Stimulated activated naive B cell treated with anti-CD40 and anti-IgM and Interleukin-4, amounts not matched to agents 10 μg/mL and 1 μg/mL and 100 μg/mL, for 72 hours (primary cell): ENCODE measurements around the gene KRT12.
A peak's percentile ranks its signal among the peaks of the same experiment; 100 is the strongest.

Experiments used
- ATAC-seq, 2 donors: fragments of 150-1000 bp; cut with Tn5 transposase; replicated peaks; 2 replicates each; pipeline ENCODE4 v1.10.0; 2021; ENCODE audit warnings: moderate library complexity in 1 of 2
- DNase-seq: peaks from one replicate; pipeline ENCODE4 v3.0.0; 2021
- H3K27ac Mint-ChIP-seq: one replicate; pipeline ENCODE4 v1.8.0; 2022; ENCODE audit warnings: mild to moderate bottlenecking, mixed read lengths
- H3K27me3 Mint-ChIP-seq, 2 donors: one replicate each; pipeline ENCODE4 v1.8.0; 2022; ENCODE audit warnings: mixed read lengths in 2 of 2
- H3K36me3 Mint-ChIP-seq, 2 donors: one replicate each; pipeline ENCODE4 v1.8.0; 2022; ENCODE audit warnings: mixed read lengths in 2 of 2, mild to moderate bottlenecking in 1 of 2
- H3K4me1 Mint-ChIP-seq, 2 donors: one replicate each; pipeline ENCODE4 v1.8.0; 2022; ENCODE audit warnings: mixed read lengths in 2 of 2, mild to moderate bottlenecking in 1 of 2
- H3K4me3 Mint-ChIP-seq, 2 donors: one replicate each; pipeline ENCODE4 v1.8.0; 2022; ENCODE audit warnings: mild to moderate bottlenecking in 2 of 2, mixed read lengths in 2 of 2, moderate library complexity in 1 of 2
- H3K9me3 Mint-ChIP-seq, 2 donors: one replicate each; pipeline ENCODE4 v1.8.0; 2022; ENCODE audit warnings: mixed read lengths in 2 of 2, mild to moderate bottlenecking in 1 of 2

The KRT12 gene

GRCh38 chr17:40866838-40867237 is at the start of gene KRT12:
KRT12 (minus strand) TSS chr17:40867223; CDS start chr17:40867186, 37 bp downstream.
- DNase-seq (no peak), ATAC-seq (no peak)
- Mint-ChIP-seq H3K27me3 (peaks cover 34 to 47% of the 10 kb centered on the region in 2 donors), H3K4me3 (no peak within 1 kb of the TSS), H3K27ac (no peak within 1 kb of the TSS), H3K9me3 (no peaks in the 10 kb centered on the region), H3K4me1 (no peaks in the 10 kb centered on the region), H3K36me3 (no peaks in the 10 kb centered on the region)

- no peak overlapping the region for H3K4me3 Mint-ChIP-seq
- H3K4me1 Mint-ChIP-seq, result peaks cover 12 to 16% of the 10 kb centered on the region in 2 donors
- no peak for DNase-seq
- H3K27ac Mint-ChIP-seq, result no peak overlapping the region
- H3K36me3 Mint-ChIP-seq, result no peaks in the 10 kb centered on the region
- H3K9me3 Mint-ChIP-seq, result no peaks in the 10 kb centered on the region
- peak in 1 of 2 donors; percentile 1 for ATAC-seq
- H3K27me3 Mint-ChIP-seq, result peaks cover 8 to 12% of the 10 kb centered on the region in 2 donors
These were observed 49.3 kb upstream of the KRT12 start for GRCh38 chr17:40916366-40916765.

- Mint-ChIP-seq H3K36me3 (no peaks in the 10 kb centered on the region), H3K4me3 (no peak overlapping the region), H3K27ac (no peak overlapping the region), H3K4me1 (peaks cover 12 to 16% of the 10 kb centered on the region in 2 donors), H3K9me3 (no peaks in the 10 kb centered on the region), H3K27me3 (peaks cover 6 to 17% of the 10 kb centered on the region in 2 donors)
- peak; percentile 70 to 80 for ATAC-seq
- DNase-seq, result peak; percentile 6
These were observed 48.8 kb upstream of the KRT12 start for GRCh38 chr17:40915721-40916256.

GRCh38 chr17:40915199-40915661 is 48.2 kb upstream of the KRT12 start:
- no peak overlapping the region for H3K27ac Mint-ChIP-seq
- DNase-seq (no peak), ATAC-seq (peak; percentile 68 to 76)
- no peak overlapping the region for H3K4me3 Mint-ChIP-seq
- no peaks in the 10 kb centered on the region for H3K9me3 Mint-ChIP-seq
- H3K36me3 Mint-ChIP-seq, result no peaks in the 10 kb centered on the region
- peaks cover 6 to 22% of the 10 kb centered on the region in 2 donors for H3K27me3 Mint-ChIP-seq
- peaks cover 14 to 16% of the 10 kb centered on the region in 2 donors for H3K4me1 Mint-ChIP-seq

- Mint-ChIP-seq H3K4me3 (no peak overlapping the region), H3K27me3 (peaks cover 5 to 26% of the 10 kb centered on the region in 2 donors), H3K9me3 (no peaks in the 10 kb centered on the region), H3K36me3 (no peaks in the 10 kb centered on the region), H3K4me1 (peaks cover 14 to 16% of the 10 kb centered on the region in 2 donors), H3K27ac (no peak overlapping the region)
- DNase-seq (no peak), ATAC-seq (no peak)
These were observed 47.2 kb upstream of the KRT12 start for GRCh38 chr17:40914075-40914855.

- no peaks in the 10 kb centered on the region for H3K9me3 Mint-ChIP-seq
- no peaks in the 10 kb centered on the region for H3K36me3 Mint-ChIP-seq
- H3K4me1 Mint-ChIP-seq, result peaks cover 14 to 16% of the 10 kb centered on the region in 2 donors
- H3K4me3 Mint-ChIP-seq, result no peak overlapping the region
- DNase-seq (no peak), ATAC-seq (no peak)
- H3K27ac Mint-ChIP-seq, result no peak overlapping the region
- H3K27me3 Mint-ChIP-seq, result peaks cover 15 to 35% of the 10 kb centered on the region in 2 donors
These were observed 45.6 kb upstream of the KRT12 start for GRCh38 chr17:40912486-40913210.

GRCh38 chr17:40910441-40910841 is 43.4 kb upstream of the KRT12 start:
- Mint-ChIP-seq H3K4me1 (peaks cover 7 to 10% of the 10 kb centered on the region in 2 donors), H3K27ac (no peak overlapping the region), H3K27me3 (peaks cover 31 to 49% of the 10 kb centered on the region in 2 donors), H3K36me3 (no peaks in the 10 kb centered on the region), H3K4me3 (no peak overlapping the region), H3K9me3 (no peaks in the 10 kb centered on the region)
- DNase-seq (no peak), ATAC-seq (no peak)

GRCh38 chr17:40909755-40910154 is 42.7 kb upstream of the KRT12 start:
- ATAC-seq, result no peak
- DNase-seq, result no peak
- Mint-ChIP-seq H3K4me3 (no peak overlapping the region), H3K4me1 (peaks cover 5% of the 10 kb centered on the region in 2 donors), H3K9me3 (no peaks in the 10 kb centered on the region), H3K27ac (no peak overlapping the region), H3K36me3 (no peaks in the 10 kb centered on the region), H3K27me3 (peaks cover 36 to 55% of the 10 kb centered on the region in 2 donors)

GRCh38 chr17:40909351-40909750 is 42.3 kb upstream of the KRT12 start:
- no peaks in the 10 kb centered on the region for H3K36me3 Mint-ChIP-seq
- H3K4me1 Mint-ChIP-seq, result peaks cover 5% of the 10 kb centered on the region in 2 donors
- peak; percentile 45 for DNase-seq
- H3K4me3 Mint-ChIP-seq, result no peak overlapping the region
- no peaks in the 10 kb centered on the region for H3K9me3 Mint-ChIP-seq
- peaks cover 40 to 59% of the 10 kb centered on the region in 2 donors for H3K27me3 Mint-ChIP-seq
- peak; percentile 72 to 87 for ATAC-seq
- H3K27ac Mint-ChIP-seq, result no peak overlapping the region

- Mint-ChIP-seq H3K4me3 (no peak overlapping the region), H3K27ac (no peak overlapping the region), H3K4me1 (peaks cover 8% of the 10 kb centered on the region in 2 donors), H3K27me3 (peaks cover 41 to 56% of the 10 kb centered on the region in 2 donors), H3K9me3 (no peaks in the 10 kb centered on the region), H3K36me3 (no peaks in the 10 kb centered on the region)
- DNase-seq (no peak), ATAC-seq (no peak)
These were observed 39.6 kb upstream of the KRT12 start for GRCh38 chr17:40906613-40907012.

GRCh38 chr17:40905370-40905769 is 38.3 kb upstream of the KRT12 start:
- DNase-seq, result no peak
- Mint-ChIP-seq H3K36me3 (no peaks in the 10 kb centered on the region), H3K27ac (no peak overlapping the region), H3K4me3 (no peak overlapping the region), H3K9me3 (no peaks in the 10 kb centered on the region), H3K4me1 (peaks cover 6 to 8% of the 10 kb centered on the region in 2 donors), H3K27me3 (peaks cover 46 to 55% of the 10 kb centered on the region in 2 donors)
- ATAC-seq, result no peak

- ATAC-seq, result peak; percentile 94 to 97
- peaks cover 6 to 8% of the 10 kb centered on the region in 2 donors for H3K4me1 Mint-ChIP-seq
- H3K9me3 Mint-ChIP-seq, result no peaks in the 10 kb centered on the region
- H3K36me3 Mint-ChIP-seq, result no peaks in the 10 kb centered on the region
- peaks cover 43 to 46% of the 10 kb centered on the region in 2 donors for H3K27me3 Mint-ChIP-seq
- H3K27ac Mint-ChIP-seq, result no peak overlapping the region
- peak overlapping the region in 1 of 2 donors; percentile 18 for H3K4me3 Mint-ChIP-seq
- no peak for DNase-seq
These were observed 36.3 kb upstream of the KRT12 start for GRCh38 chr17:40903129-40903847.

- no peak for DNase-seq
- no peak overlapping the region for H3K27ac Mint-ChIP-seq
- no peak overlapping the region for H3K4me3 Mint-ChIP-seq
- no peaks in the 10 kb centered on the region for H3K9me3 Mint-ChIP-seq
- H3K36me3 Mint-ChIP-seq, result no peaks in the 10 kb centered on the region
- peaks cover 40 to 43% of the 10 kb centered on the region in 2 donors for H3K27me3 Mint-ChIP-seq
- peaks cover 6 to 8% of the 10 kb centered on the region in 2 donors for H3K4me1 Mint-ChIP-seq
- no peak for ATAC-seq
These were observed 35.5 kb upstream of the KRT12 start for GRCh38 chr17:40902498-40902897.

- H3K36me3 Mint-ChIP-seq, result no peaks in the 10 kb centered on the region
- H3K4me3 Mint-ChIP-seq, result no peak overlapping the region
- peak in 1 of 2 donors; percentile 22 for ATAC-seq
- peak overlapping the region; percentile 14 for H3K27ac Mint-ChIP-seq
- no peaks in the 10 kb centered on the region for H3K9me3 Mint-ChIP-seq
- H3K4me1 Mint-ChIP-seq, result peaks cover 6 to 8% of the 10 kb centered on the region in 2 donors
- H3K27me3 Mint-ChIP-seq, result peaks cover 36 to 39% of the 10 kb centered on the region in 2 donors
- DNase-seq, result no peak
These were observed 35.0 kb upstream of the KRT12 start for GRCh38 chr17:40901981-40902474.
